LNCaP clone FGC (cell line): Measurements from ENCODE around the gene PIP4P1.

Experiments used
- DNase-seq: peaks from one replicate; pipeline ENCODE4 v3.0.0-alpha.2; 2011; ENCODE audit warnings: low read depth
- H3K4me3 ChIP-seq: 2 replicates; pipeline ENCODE4 v1.5.1; 2011; ENCODE audit warnings: mild to moderate bottlenecking, low read depth, low read length, control low read depth
- TF ChIP-seq, protein P1 (sequence below): IDR thresholded peaks from 2 replicates; pipeline ENCODE4 v1.5.1; 2012; ENCODE audit warnings: mild to moderate bottlenecking; ENCODE audit not compliant: control insufficient read depth, insufficient read depth; ENCODE audit errors: extremely low read depth

The PIP4P1 gene

DNA sequence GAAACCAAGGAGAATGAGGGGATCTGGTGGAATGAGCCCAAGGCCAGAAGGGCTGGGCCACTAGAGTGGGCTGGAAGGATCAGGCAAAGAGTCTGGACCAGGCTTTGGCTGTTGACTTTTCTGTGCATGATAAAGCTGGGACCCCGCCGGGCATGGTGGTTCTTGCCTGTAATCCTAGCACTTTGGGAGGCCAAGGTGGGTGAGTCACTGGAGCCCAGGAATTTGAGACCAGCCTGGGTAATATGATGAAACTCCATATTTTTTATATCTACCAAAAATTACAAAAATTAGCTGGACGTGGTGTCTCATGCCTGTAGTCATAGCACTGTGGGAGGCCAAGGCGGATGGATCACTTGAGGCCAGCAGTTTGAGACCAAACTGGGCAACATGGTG, 24.9 kb downstream of the PIP4P1 start:
- TF ChIP-seq, protein P1, sequence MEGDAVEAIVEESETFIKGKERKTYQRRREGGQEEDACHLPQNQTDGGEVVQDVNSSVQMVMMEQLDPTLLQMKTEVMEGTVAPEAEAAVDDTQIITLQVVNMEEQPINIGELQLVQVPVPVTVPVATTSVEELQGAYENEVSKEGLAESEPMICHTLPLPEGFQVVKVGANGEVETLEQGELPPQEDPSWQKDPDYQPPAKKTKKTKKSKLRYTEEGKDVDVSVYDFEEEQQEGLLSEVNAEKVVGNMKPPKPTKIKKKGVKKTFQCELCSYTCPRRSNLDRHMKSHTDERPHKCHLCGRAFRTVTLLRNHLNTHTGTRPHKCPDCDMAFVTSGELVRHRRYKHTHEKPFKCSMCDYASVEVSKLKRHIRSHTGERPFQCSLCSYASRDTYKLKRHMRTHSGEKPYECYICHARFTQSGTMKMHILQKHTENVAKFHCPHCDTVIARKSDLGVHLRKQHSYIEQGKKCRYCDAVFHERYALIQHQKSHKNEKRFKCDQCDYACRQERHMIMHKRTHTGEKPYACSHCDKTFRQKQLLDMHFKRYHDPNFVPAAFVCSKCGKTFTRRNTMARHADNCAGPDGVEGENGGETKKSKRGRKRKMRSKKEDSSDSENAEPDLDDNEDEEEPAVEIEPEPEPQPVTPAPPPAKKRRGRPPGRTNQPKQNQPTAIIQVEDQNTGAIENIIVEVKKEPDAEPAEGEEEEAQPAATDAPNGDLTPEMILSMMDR = no peak
- H3K4me3 ChIP-seq = no peak overlapping the region
- DNase-seq = no peak

DNA sequence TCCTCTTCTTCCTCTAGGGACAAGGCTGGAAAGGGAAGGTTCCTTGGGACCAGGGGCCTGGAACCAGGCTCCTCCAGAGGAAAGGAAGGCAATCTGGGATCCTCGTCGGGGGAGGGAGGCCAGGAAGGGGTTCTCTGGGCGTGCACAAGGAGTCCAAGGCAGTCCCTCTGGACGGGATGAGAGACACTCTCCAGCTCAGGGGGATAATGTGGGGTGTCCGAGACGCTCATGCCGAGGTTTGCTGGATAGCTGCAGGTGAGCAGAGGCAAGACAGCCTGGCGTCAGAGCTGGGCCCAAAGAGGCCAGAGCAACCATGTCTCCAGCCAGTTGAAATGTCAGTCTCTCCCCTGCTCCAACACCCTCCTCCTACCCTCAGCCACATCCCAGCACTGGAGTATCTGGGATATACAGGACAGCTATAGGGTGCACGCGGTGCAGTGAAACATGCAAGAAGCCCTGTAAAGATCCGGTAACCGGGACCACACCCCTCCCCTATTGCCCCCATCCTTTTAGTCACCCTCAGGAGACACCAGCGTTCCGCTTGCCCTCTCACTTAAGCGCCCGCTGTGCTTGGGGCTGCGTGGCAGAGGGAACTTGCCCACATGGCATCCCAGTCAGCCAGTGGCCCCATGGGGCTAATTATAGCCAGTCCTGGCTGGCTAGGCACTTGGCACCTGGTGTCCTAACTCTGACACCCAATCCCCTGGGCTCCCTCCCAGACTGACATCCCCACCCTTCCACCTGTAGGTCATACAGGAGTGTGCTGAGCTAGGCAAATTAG, 25.5 kb downstream of the PIP4P1 start, which contains the start of gene KLHL33:
KLHL33 (minus strand) TSS at position 585 of the 781 bp plus-strand sequence; CDS start at position 230, 355 bp downstream.
- TF ChIP-seq, protein P1 = no peak
- DNase-seq = no peak
- H3K4me3 ChIP-seq = no peak within 1 kb of the TSS

DNA sequence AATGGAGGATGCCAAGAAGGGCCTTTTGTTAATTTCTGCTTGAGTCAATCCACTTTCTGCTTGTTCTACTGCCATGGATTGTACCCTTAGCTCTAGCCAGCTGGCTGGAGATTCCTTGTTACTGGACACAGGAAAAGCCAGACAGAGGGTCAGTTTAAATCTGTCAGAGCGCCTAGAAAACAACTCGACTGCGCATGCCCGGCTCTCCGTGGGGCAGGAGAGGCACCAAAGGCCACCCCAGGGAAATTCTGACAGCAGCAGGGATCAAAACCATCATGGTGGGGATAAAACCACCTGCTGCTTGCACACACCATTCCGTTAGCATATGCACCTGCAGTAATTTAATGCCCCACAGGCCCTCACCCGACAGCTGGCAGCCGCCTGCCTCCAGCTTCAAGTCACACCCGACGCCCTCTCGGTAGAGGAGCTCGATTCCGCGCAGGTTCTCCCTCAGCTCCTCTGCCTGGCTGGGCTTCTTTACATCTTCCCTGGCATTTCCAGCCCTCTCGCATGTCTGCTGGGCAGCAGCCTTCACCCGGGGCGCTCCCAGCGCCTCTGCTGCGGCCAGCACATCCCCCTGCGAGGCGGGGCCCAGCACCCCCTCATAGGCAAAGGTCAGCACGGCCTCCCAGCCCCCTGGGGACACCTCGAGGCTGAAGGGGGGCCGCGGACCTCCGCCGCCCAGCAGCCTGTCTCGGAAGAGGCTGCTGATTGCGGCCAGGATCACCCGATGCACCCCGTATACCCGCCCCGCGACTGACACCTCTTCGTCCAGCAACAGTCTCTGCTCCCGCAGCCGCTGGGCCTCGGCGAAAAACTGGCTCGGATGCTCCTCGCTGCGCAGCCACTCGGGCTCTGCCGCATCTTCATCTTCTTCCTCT, 26.3 kb downstream of the PIP4P1 start:
- no peak for DNase-seq
- H3K4me3 ChIP-seq = no peak overlapping the region
- TF ChIP-seq, protein P1 = no peak

DNA sequence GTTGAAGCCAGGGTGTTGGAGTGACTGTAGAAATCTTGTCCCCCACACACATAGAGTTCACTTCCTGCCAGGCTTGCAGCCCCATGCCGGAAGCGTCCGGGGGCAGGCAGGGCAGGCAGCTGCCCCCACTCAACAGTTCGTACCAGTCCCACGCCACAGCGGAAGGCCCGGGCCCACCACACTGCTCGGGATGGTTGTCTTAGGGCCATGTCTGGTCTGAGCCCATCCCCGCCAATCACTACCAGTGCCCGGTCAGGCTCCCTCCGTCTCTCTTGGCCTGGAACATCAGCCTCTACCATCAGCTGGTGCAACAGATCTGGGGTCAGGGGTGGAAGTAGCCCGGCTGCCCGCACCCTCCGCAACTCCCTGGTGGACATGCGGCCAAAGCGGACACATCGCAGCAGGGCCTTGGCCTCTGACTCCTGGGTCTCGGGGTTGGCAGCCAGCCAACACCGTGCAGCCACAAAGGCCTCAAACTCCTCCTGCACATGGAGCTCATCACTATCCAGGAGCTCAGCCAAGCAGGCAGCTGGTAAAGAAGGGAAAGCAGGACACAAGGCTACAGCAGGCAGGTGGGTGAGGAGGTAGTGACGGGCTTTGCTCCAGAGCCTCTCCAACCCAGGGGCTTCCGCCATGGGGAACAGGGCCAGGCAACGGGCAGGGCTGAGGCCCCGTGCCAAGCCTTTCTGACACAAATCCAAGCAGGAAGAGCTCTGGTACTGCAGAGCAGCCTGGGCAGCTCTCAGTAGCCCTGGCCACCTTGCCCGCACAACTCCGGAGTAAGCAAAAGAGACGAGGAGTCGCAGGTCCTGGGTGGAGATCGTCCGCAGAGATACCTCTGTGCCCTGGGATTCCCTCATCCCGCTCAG, 31.2 kb downstream of the PIP4P1 start:
- TF ChIP-seq, protein P1 = no peak
- no peak overlapping the region for H3K4me3 ChIP-seq
- DNase-seq = no peak

DNA sequence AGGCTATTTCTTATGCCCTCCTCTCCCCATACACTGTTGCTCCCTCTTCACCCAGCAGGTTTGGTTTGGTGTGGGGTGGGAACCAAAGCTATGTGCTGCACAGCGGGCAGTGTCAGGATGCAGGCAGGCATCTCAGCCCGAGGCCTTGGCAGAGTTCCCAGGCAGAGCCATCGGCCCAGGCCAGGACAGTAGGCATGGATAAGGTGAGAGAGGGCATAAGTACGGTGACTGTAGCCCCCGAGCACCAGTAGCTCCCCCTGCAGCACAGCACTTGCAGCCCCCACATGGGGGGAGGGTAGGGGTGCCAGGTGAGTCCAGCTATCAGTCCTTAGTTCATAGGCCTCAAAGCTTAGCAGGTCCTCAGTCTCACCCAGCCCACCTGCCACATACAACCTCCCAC, 32.4 kb downstream of the PIP4P1 start:
- TF ChIP-seq, protein P1 = no peak
- DNase-seq = no peak
- H3K4me3 ChIP-seq = no peak overlapping the region

DNA sequence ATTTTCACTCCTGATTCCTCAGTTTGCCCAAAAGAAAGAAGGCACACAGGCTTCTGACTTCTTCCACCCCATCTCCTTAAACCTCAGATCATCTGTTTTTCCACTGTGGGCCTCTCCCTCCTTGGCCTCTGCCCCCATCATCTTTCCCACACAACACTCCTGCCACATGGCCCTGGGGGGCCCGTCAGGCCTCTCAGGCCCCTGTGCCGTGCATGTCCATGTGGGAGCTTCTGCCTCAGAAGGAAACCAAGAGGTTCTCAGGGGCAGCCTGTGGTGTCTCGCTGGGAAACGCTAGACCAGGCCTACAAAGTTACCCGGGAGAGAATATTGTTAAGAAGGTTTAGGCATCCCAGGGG, 33.2 kb downstream of the PIP4P1 start:
- DNase-seq = no peak
- TF ChIP-seq, protein P1 = no peak
- no peak overlapping the region for H3K4me3 ChIP-seq
